ENCODE data around the gene DSP.

Gene DSP

GRCh38 chr6:7541175-7542064 lies at the start of gene DSP:
Gene DSP, plus strand, starts transcription at chr6:7541671. Its CDS starts 245 bp downstream, at chr6:7541916.
- DNase-seq (no peak), ATAC-seq (ENCODE audit: insufficient read depth, low read depth) (no peak)
- Histone ChIP-seq H3K4me2 (ENCODE audit: insufficient read depth, low read length) (no peak within 1 kb of the TSS), H3K4me3 (ENCODE audit: low read depth in 1 of 2, low read length in 2 of 2) (no peak within 1 kb of the TSS), H3K36me3 (ENCODE audit: insufficient read depth, low read length) (no peaks in the 10 kb centered on the region), H2AFZ (ENCODE audit: low read depth, low read length) (no peak within 1 kb of the TSS), H3K4me1 (ENCODE audit: insufficient read depth, low read length) (no peaks in the 10 kb centered on the region), H3K79me2 (ENCODE audit: insufficient read depth, low read length) (no peaks in the 10 kb centered on the region), H3K9ac (ENCODE audit: low read depth, low read length) (no peak within 1 kb of the TSS), H3K27me3 (ENCODE audit: insufficient read depth, low read length, poor library complexity) (peaks cover 22% of the 10 kb centered on the region), H3K9me3 (ENCODE audit: insufficient read depth, low read length, severe bottlenecking) (no peaks in the 10 kb centered on the region), H3K27ac (ENCODE audit: low read length) (no peak within 1 kb of the TSS), H4K20me1 (ENCODE audit: insufficient read depth, low read length) (no peaks in the 10 kb centered on the region)
- TF ChIP-seq CTCF (IDR thresholded peaks at IDR 0.05; ENCODE audit: borderline replicate concordance, extremely low read depth, low read length, poor library complexity, severe bottlenecking) (no peak), EZH2 (IDR thresholded peaks at IDR 0.05; ENCODE audit: borderline replicate concordance, low read depth, low read length, severe bottlenecking) (no peak)

GRCh38 chr6:7493866-7494265 lies 47.6 kb upstream of the DSP start:
- ATAC-seq (ENCODE audit: insufficient read depth, low read depth) (no peak), DNase-seq (no peak)
- Histone ChIP-seq H3K79me2 (ENCODE audit: insufficient read depth, low read length) (no peaks in the 10 kb centered on the region), H3K27ac (ENCODE audit: low read length) (no peak overlapping the region), H3K9ac (ENCODE audit: low read depth, low read length) (no peak overlapping the region), H3K4me1 (ENCODE audit: insufficient read depth, low read length) (no peaks in the 10 kb centered on the region), H3K4me3 (ENCODE audit: low read depth in 1 of 2, low read length in 2 of 2) (no peak overlapping the region), H4K20me1 (ENCODE audit: insufficient read depth, low read length) (no peaks in the 10 kb centered on the region), H3K36me3 (ENCODE audit: insufficient read depth, low read length) (no peaks in the 10 kb centered on the region), H3K9me3 (ENCODE audit: insufficient read depth, low read length, severe bottlenecking) (no peaks in the 10 kb centered on the region), H3K27me3 (ENCODE audit: insufficient read depth, low read length, poor library complexity) (peaks cover 4% of the 10 kb centered on the region), H3K4me2 (ENCODE audit: insufficient read depth, low read length) (no peak overlapping the region), H2AFZ (ENCODE audit: low read depth, low read length) (no peak overlapping the region)
- TF ChIP-seq CTCF (IDR thresholded peaks at IDR 0.05; ENCODE audit: borderline replicate concordance, extremely low read depth, low read length, poor library complexity, severe bottlenecking) (no peak), EZH2 (IDR thresholded peaks at IDR 0.05; ENCODE audit: borderline replicate concordance, low read depth, low read length, severe bottlenecking) (no peak)

- Histone ChIP-seq H3K9me3 (ENCODE audit: insufficient read depth, low read length, severe bottlenecking) (no peaks in the 10 kb centered on the region), H3K36me3 (ENCODE audit: insufficient read depth, low read length) (no peaks in the 10 kb centered on the region), H3K9ac (ENCODE audit: low read depth, low read length) (no peak overlapping the region), H2AFZ (ENCODE audit: low read depth, low read length) (no peak overlapping the region), H3K4me3 (ENCODE audit: low read depth in 1 of 2, low read length in 2 of 2) (no peak overlapping the region), H3K27ac (ENCODE audit: low read length) (no peak overlapping the region), H3K79me2 (ENCODE audit: insufficient read depth, low read length) (no peaks in the 10 kb centered on the region), H3K27me3 (ENCODE audit: insufficient read depth, low read length, poor library complexity) (peaks cover 4% of the 10 kb centered on the region), H4K20me1 (ENCODE audit: insufficient read depth, low read length) (no peaks in the 10 kb centered on the region), H3K4me1 (ENCODE audit: insufficient read depth, low read length) (no peaks in the 10 kb centered on the region), H3K4me2 (ENCODE audit: insufficient read depth, low read length) (no peak overlapping the region)
- no peak for DNase-seq
- ATAC-seq (ENCODE audit: insufficient read depth, low read depth) = no peak
- TF ChIP-seq CTCF (IDR thresholded peaks at IDR 0.05; ENCODE audit: borderline replicate concordance, extremely low read depth, low read length, poor library complexity, severe bottlenecking) (no peak), EZH2 (IDR thresholded peaks at IDR 0.05; ENCODE audit: borderline replicate concordance, low read depth, low read length, severe bottlenecking) (no peak)
These were observed 46.8 kb upstream of the DSP start for GRCh38 chr6:7494638-7495037.

Measured in DND-41 (cell line).